H1 (cell line): Measurements from ENCODE around the gene DCAF15. TPM values are rescaled to one million over a fixed set of nuclear protein-coding genes. Genes with fewer than 3 reads are reported as not detected.

Source experiments
- ASH2L ChIP-seq: fragments of 200-600, 300-600 bp; sonication (generic); IDR thresholded peaks from one replicate; pipeline ENCODE4 v1.7.1; 2017; ENCODE audit warnings: low read length
- CHD7 ChIP-seq: fragments of 300-600 bp; sonication (generic); IDR thresholded peaks from 2 replicates; pipeline ENCODE4 v1.7.1; 2012; ENCODE audit warnings: low read length, moderate library complexity, mild to moderate bottlenecking, inconsistent platforms; ENCODE audit not compliant: insufficient replicate concordance
- EP300 ChIP-seq, 2 experiments: IDR thresholded peaks; 1 replicate in 1 of 2; 2 replicates in 1 of 2; pipeline ENCODE4 v1.6.1; 2011 to 2012; ENCODE audit warnings: low read depth in 2 of 2, low read length in 2 of 2, mild to moderate bottlenecking in 2 of 2, borderline replicate concordance in 1 of 2, inconsistent platforms in 1 of 2, moderate library complexity in 1 of 2
- NRF1 ChIP-seq: IDR thresholded peaks from 2 replicates; pipeline ENCODE4 v1.6.1; 2011; ENCODE audit warnings: mild to moderate bottlenecking, low read depth, low read length, improper control_type of control experiment
- SIX5 ChIP-seq: IDR thresholded peaks from 2 replicates; pipeline ENCODE4 v1.6.1; 2011; ENCODE audit warnings: mild to moderate bottlenecking, low read depth, low read length
- polyA plus RNA-seq, 7 experiments: library from polyadenylated mRNA; depleted of rRNA in 3 of 7; stranded (reverse) in 5 of 7; unstranded in 2 of 7; fragments of >200 nt in 5 of 7; fragments of 200-250 nt in 2 of 7; gene quantifications; 1 replicate in 5 of 7; 2 replicates in 1 of 7; 4 replicates in 1 of 7; pipeline versions ENCODE4 v1.2.1 to v1.2.3, GENCODE V29; 2011 to 2013; ENCODE audit warnings: missing spikeins in 2 of 7, mixed read lengths in 2 of 7
- total RNA-seq: library from RNA; stranded (reverse); fragmentation: NEBNext Ultra II Directional; extraction: Animal tissue kit (Norgen Biotek cat#: 25700); gene quantifications from 2 replicates; pipeline ENCODE4 v1.2.1, GENCODE V29; 2021

The DCAF15 gene
- total and polyA plus RNA-seq, 2 of the 8 experiments (the other 6 are each of a cell fraction or from before 2014, with no cell fraction given) = 68.7 to 80.8 TPM

DNA sequence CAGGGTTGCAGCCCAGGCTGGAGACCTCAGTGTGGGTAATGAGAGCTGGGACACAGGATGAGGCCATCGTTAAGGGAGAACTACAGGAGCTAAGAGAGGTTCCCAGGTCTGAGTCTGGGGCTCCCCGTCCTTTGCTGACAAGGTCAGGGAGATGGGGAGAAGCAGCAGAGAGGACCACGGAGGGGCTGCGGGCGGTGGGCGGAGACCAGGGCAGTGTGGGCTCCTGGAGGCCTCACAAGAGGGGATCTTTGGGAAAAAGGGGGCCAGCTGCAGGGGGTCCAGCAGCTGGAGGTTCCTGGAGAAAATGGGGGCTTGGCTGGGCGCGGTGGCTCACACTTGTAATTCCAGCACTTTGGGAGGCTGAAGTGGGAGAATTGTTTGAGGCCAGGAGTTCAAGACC is 37.8 kb downstream of the DCAF15 start (continued):
- TF ChIP-seq CHD7 = no peak
- no peak for TF ChIP-seq ASH2L
- TF ChIP-seq EP300 (IDR thresholded peaks at IDR 0.05; ENCODE audit: borderline replicate concordance in 1 of 2, low read depth in 2 of 2, low read length in 2 of 2) = no peak
- TF ChIP-seq NRF1 = no peak
- TF ChIP-seq SIX5 = no peak
- TF ChIP-seq, all 59 proteins: peak for 0
